Ureter (tissue), 1 donor: Measurements from ENCODE around the gene FAM50A. TPM values are rescaled to one million over a fixed set of nuclear protein-coding genes. Genes with fewer than 3 reads are reported as not detected.

Experiments
- DNase-seq: peaks from one replicate; pipeline ENCODE4 v3.0.0-alpha.2; 2020; ENCODE audit warnings: low spot score
- total RNA-seq: library from RNA; stranded (reverse); gene quantifications from one replicate; pipeline ENCODE4 v1.2.4, GENCODE V29; 2023
- donor health status: DM: yes; HTN: yes; CAD: no.

FAM50A gene
- total RNA-seq, 1 donor from 2014 or later: 48.6 TPM

- DNase-seq: no peak
Observed at GRCh38 chrX:154412468-154412867, 31.5 kb upstream of the FAM50A start.

GRCh38 chrX:154413142-154413541 lies 30.8 kb upstream of the FAM50A start:
- DNase-seq: no peak

- DNase-seq: no peak
Observed at GRCh38 chrX:154417157-154417556, 26.8 kb upstream of the FAM50A start.

GRCh38 chrX:154419189-154419588 lies 24.8 kb upstream of the FAM50A start:
- DNase-seq: no peak

GRCh38 chrX:154419688-154420401 lies 24.1 kb upstream of the FAM50A start:
- no peak for DNase-seq

GRCh38 chrX:154420402-154420756 lies 23.6 kb upstream of the FAM50A start:
- DNase-seq: no peak

- no peak for DNase-seq
Observed at GRCh38 chrX:154426916-154427770, 16.8 kb upstream of the FAM50A start.

GRCh38 chrX:154428176-154429171 lies 15.5 kb upstream of the FAM50A start, which contains the start of gene ATP6AP1:
TSS of gene ATP6AP1 (plus strand) at chrX:154428677. CDS start at chrX:154428693, 16 bp downstream.
- peak; percentile 94 for DNase-seq

- no peak for DNase-seq
Observed at GRCh38 chrX:154429711-154430110, 14.2 kb upstream of the FAM50A start.

GRCh38 chrX:154430479-154430878 lies 13.5 kb upstream of the FAM50A start:
- no peak for DNase-seq

- no peak for DNase-seq
Observed at GRCh38 chrX:154430916-154431315, 13.0 kb upstream of the FAM50A start.

- DNase-seq: no peak
Observed at GRCh38 chrX:154431341-154431740, 12.6 kb upstream of the FAM50A start.

- DNase-seq: no peak
Observed at GRCh38 chrX:154432210-154432609, 11.7 kb upstream of the FAM50A start.

- DNase-seq: no peak
Observed at GRCh38 chrX:154433605-154434004, 10.3 kb upstream of the FAM50A start.

- DNase-seq: no peak
Observed at GRCh38 chrX:154434394-154435168, 9.4 kb upstream of the FAM50A start.

GRCh38 chrX:154435171-154435733 lies 8.7 kb upstream of the FAM50A start:
- DNase-seq: no peak

- no peak for DNase-seq
Observed at GRCh38 chrX:154436374-154436982, 7.5 kb upstream of the FAM50A start.

- DNase-seq: no peak
Observed at GRCh38 chrX:154436983-154437752, 6.8 kb upstream of the FAM50A start, which contains the start of gene GDI1. TSS of gene GDI1 (plus strand) at chrX:154437154. CDS start at chrX:154437255, 101 bp downstream.
